Omental fat pad (tissue), 4 donors: ENCODE results near the gene CLDN24. TPM values are rescaled to one million over a fixed set of nuclear protein-coding genes. Genes with fewer than 3 reads are reported as not detected.

Source experiments
- ATAC-seq: fragments of 150-250 bp; one replicate; pipeline ENCODE4 v1.9.1; 2016; ENCODE audit warnings: mild to moderate bottlenecking, moderate library complexity; ENCODE audit not compliant: low FRiP score
- DNase-seq: peaks from one replicate; pipeline ENCODE4 v3.0.0-alpha.2; 2019; ENCODE audit warnings: low spot score
- CTCF ChIP-seq, 3 donors: fragments of 450-650 bp; IDR thresholded peaks; one replicate each; pipeline ENCODE4 v1.5.1; 2016 to 2017; ENCODE audit warnings: antibody characterized with exemption in 3 of 3, mild to moderate bottlenecking in 3 of 3, moderate library complexity in 2 of 3
- total RNA-seq, 4 donors: library from RNA; depleted of rRNA; stranded (reverse); fragments of >200 nt; gene quantifications; one replicate each; pipeline ENCODE4 v1.1.0, GENCODE V29; 2016

The CLDN24 gene
- total RNA-seq, result not detected

- no peak for ATAC-seq
- DNase-seq, result no peak
- TF ChIP-seq CTCF (IDR thresholded peaks at IDR 0.05), result no peak
Observed at GRCh38 chr4:183322326-183322725, at the start of gene CLDN24. Gene CLDN24 (minus strand): TSS chr4:183322426. CDS start chr4:183322426, 0 bp downstream.

GRCh38 chr4:183370786-183371185 is 48.6 kb upstream of the CLDN24 start:
- no peak for ATAC-seq
- DNase-seq, result no peak
- no peak for TF ChIP-seq CTCF (IDR thresholded peaks at IDR 0.05)

GRCh38 chr4:183369073-183369472 is 46.8 kb upstream of the CLDN24 start:
- DNase-seq (no peak), ATAC-seq (no peak)
- TF ChIP-seq CTCF (IDR thresholded peaks at IDR 0.05), result no peak

- ATAC-seq (no peak), DNase-seq (no peak)
- TF ChIP-seq CTCF (IDR thresholded peaks at IDR 0.05), result no peak
Observed at GRCh38 chr4:183366206-183366835, 44.1 kb upstream of the CLDN24 start.

GRCh38 chr4:183364025-183364424 is 41.8 kb upstream of the CLDN24 start:
- TF ChIP-seq CTCF (IDR thresholded peaks at IDR 0.05), result no peak
- DNase-seq, result no peak

GRCh38 chr4:183362916-183363542 is 40.8 kb upstream of the CLDN24 start:
- DNase-seq, result no peak

More at GRCh38 chr4:183364025-183364424, 41.8 kb upstream of the CLDN24 start:
- ATAC-seq, result no peak

More at GRCh38 chr4:183362916-183363542, 40.8 kb upstream of the CLDN24 start:
- no peak for ATAC-seq
- no peak for TF ChIP-seq CTCF (IDR thresholded peaks at IDR 0.05)
